Nephron (organoid): Measurements from ENCODE around the gene TNFSF10.

Experiments
- H3K27ac Mint-ChIP-seq, 3 experiments: 2 replicates each; pipeline ENCODE4 v1.8.0; 2020; ENCODE audit warnings: mixed read lengths in 3 of 3, mild to moderate bottlenecking in 2 of 3, moderate library complexity in 1 of 3
- H3K27me3 Mint-ChIP-seq: 2 replicates; pipeline ENCODE4 v1.8.0; 2021; ENCODE audit warnings: low read depth, mild to moderate bottlenecking, moderate library complexity, mixed read lengths
- H3K36me3 Mint-ChIP-seq: 2 replicates; pipeline ENCODE4 v1.8.0; 2020; ENCODE audit warnings: low read depth, mixed read lengths
- H3K4me1 Mint-ChIP-seq: 2 replicates; pipeline ENCODE4 v1.8.0; 2020; ENCODE audit warnings: mixed read lengths
- H3K4me3 Mint-ChIP-seq, 3 experiments: 2 replicates each; pipeline ENCODE4 v1.8.0; 2020; ENCODE audit warnings: mild to moderate bottlenecking in 3 of 3, mixed read lengths in 3 of 3, moderate library complexity in 2 of 3
- H3K9me3 Mint-ChIP-seq: 2 replicates; pipeline ENCODE4 v1.8.0; 2020; ENCODE audit warnings: mixed read lengths
- TF ChIP-seq, protein P1 (sequence below), 3 experiments: fragments of 200-600 bp; sonication (generic); IDR thresholded peaks; one replicate each; pipeline ENCODE4 v1.5.0; 2021; ENCODE audit warnings: antibody characterized with exemption in 3 of 3; ENCODE audit not compliant: unreplicated experiment in 3 of 3

TNFSF10 gene

GRCh38 chr3:172542999-172543398 lies 19.8 kb upstream of the TNFSF10 start:
- Mint-ChIP-seq H3K9me3 (peaks cover under 1% of the 10 kb centered on the region), H3K27me3 (peaks cover 3% of the 10 kb centered on the region), H3K4me3 (no peak overlapping the region), H3K4me1 (no peaks in the 10 kb centered on the region), H3K36me3 (no peaks in the 10 kb centered on the region), H3K27ac (no peak overlapping the region)
- TF ChIP-seq, protein P1, sequence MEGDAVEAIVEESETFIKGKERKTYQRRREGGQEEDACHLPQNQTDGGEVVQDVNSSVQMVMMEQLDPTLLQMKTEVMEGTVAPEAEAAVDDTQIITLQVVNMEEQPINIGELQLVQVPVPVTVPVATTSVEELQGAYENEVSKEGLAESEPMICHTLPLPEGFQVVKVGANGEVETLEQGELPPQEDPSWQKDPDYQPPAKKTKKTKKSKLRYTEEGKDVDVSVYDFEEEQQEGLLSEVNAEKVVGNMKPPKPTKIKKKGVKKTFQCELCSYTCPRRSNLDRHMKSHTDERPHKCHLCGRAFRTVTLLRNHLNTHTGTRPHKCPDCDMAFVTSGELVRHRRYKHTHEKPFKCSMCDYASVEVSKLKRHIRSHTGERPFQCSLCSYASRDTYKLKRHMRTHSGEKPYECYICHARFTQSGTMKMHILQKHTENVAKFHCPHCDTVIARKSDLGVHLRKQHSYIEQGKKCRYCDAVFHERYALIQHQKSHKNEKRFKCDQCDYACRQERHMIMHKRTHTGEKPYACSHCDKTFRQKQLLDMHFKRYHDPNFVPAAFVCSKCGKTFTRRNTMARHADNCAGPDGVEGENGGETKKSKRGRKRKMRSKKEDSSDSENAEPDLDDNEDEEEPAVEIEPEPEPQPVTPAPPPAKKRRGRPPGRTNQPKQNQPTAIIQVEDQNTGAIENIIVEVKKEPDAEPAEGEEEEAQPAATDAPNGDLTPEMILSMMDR (IDR thresholded peaks at IDR 0.05; ENCODE audit: unreplicated experiment in 3 of 3) = no peak

- no peak overlapping the region for H3K27ac Mint-ChIP-seq
- no peaks in the 10 kb centered on the region for H3K36me3 Mint-ChIP-seq
- H3K4me3 Mint-ChIP-seq = no peak overlapping the region
- H3K27me3 Mint-ChIP-seq = peaks cover 3% of the 10 kb centered on the region
- no peaks in the 10 kb centered on the region for H3K9me3 Mint-ChIP-seq
- no peaks in the 10 kb centered on the region for H3K4me1 Mint-ChIP-seq
- TF ChIP-seq, protein P1 (IDR thresholded peaks at IDR 0.05; ENCODE audit: unreplicated experiment in 3 of 3) = no peak
Observed at GRCh38 chr3:172541945-172542488, 18.8 kb upstream of the TNFSF10 start.

DNA sequence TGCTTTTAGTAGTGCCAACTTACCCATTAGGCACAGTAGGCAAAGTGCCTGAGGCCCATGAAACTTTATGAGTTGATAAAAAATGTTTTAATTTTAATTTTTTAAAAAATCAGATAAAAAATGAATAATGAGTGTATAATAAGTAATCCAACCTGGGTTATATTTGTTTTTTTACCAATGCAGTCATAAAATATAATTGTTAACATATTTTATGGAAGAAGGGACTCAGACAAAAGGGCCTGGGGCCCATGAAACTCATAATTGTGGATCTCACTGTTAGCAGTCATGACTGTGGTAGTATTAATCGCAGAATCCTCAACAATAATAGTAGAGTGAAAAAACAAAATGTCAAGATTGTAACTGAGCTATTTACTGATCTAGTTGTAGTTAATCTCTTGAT lies 16.8 kb upstream of the TNFSF10 start:
- TF ChIP-seq, protein P1 (IDR thresholded peaks at IDR 0.05; ENCODE audit: unreplicated experiment in 3 of 3) = no peak
- Mint-ChIP-seq H3K27ac (no peak overlapping the region), H3K9me3 (no peaks in the 10 kb centered on the region), H3K4me3 (no peak overlapping the region), H3K4me1 (no peaks in the 10 kb centered on the region), H3K36me3 (no peaks in the 10 kb centered on the region), H3K27me3 (peaks cover 3% of the 10 kb centered on the region)

- TF ChIP-seq, protein P1 (IDR thresholded peaks at IDR 0.05; ENCODE audit: unreplicated experiment in 3 of 3) = no peak
- H3K27ac Mint-ChIP-seq = no peak overlapping the region
- H3K36me3 Mint-ChIP-seq = no peaks in the 10 kb centered on the region
- H3K27me3 Mint-ChIP-seq = peaks cover 3% of the 10 kb centered on the region
- H3K9me3 Mint-ChIP-seq = no peaks in the 10 kb centered on the region
- no peak overlapping the region for H3K4me3 Mint-ChIP-seq
- no peaks in the 10 kb centered on the region for H3K4me1 Mint-ChIP-seq
Observed at GRCh38 chr3:172539273-172539672, 16.0 kb upstream of the TNFSF10 start.

GRCh38 chr3:172538368-172539151 lies 15.3 kb upstream of the TNFSF10 start:
- Mint-ChIP-seq H3K4me3 (no peak overlapping the region), H3K27ac (no peak overlapping the region), H3K27me3 (peaks cover 3% of the 10 kb centered on the region), H3K36me3 (no peaks in the 10 kb centered on the region), H3K4me1 (no peaks in the 10 kb centered on the region), H3K9me3 (no peaks in the 10 kb centered on the region)
- TF ChIP-seq, protein P1 (IDR thresholded peaks at IDR 0.05; ENCODE audit: unreplicated experiment in 3 of 3) = no peak
